Activated naive CD8-positive, alpha-beta T cell treated with anti-CD3 and anti-CD28 coated beads, Interleukin-2, amount 10 ng/mL, durations not matched to agents 7 days and 5 days (primary cell): ENCODE data around the gene VMP1. TPM values are rescaled to one million over a fixed set of nuclear protein-coding genes. Genes with fewer than 3 reads are reported as not detected.
A peak's percentile ranks its signal among the peaks of the same experiment; 100 is the strongest.

ENCODE experiments used
- ATAC-seq: fragments of 150-1000 bp; cut with Tn5 transposase; one replicate; pipeline ENCODE4 v1.10.0; 2021; ENCODE audit warnings: low read depth, moderate library complexity
- POLR2A ChIA-PET: fragments of 350-600 bp; sonication (Branson Sonifier 250); formaldehyde crosslinking; loops from one replicate; lab custom pipeline; 2021; ENCODE audit warnings: antibody characterized with exemption; lab: Charles Lee
- DNase-seq: peaks from one replicate; pipeline ENCODE4 v3.0.0; 2021
- H3K27ac Mint-ChIP-seq: one replicate; pipeline ENCODE4 v1.8.0; 2022; ENCODE audit warnings: mild to moderate bottlenecking, mixed read lengths
- H3K27me3 Mint-ChIP-seq: one replicate; pipeline ENCODE4 v1.8.0; 2022; ENCODE audit warnings: mild to moderate bottlenecking, moderate library complexity, mixed read lengths
- H3K36me3 Mint-ChIP-seq: one replicate; pipeline ENCODE4 v1.8.0; 2021; ENCODE audit warnings: mild to moderate bottlenecking, mixed read lengths
- H3K4me1 Mint-ChIP-seq: one replicate; pipeline ENCODE4 v1.8.0; 2021; ENCODE audit warnings: mixed read lengths
- H3K4me3 Mint-ChIP-seq: one replicate; pipeline ENCODE4 v1.8.0; 2022; ENCODE audit warnings: mild to moderate bottlenecking, moderate library complexity, mixed read lengths
- H3K9me3 Mint-ChIP-seq: one replicate; pipeline ENCODE4 v1.8.0; 2021; ENCODE audit warnings: mixed read lengths
- total RNA-seq, 2 experiments: library from RNA; stranded (reverse); gene quantifications; one replicate each; pipeline ENCODE4 v1.2.3, GENCODE V29; 2021

The VMP1 gene
- total RNA-seq, 2 experiments from 2014 or later: 114 to 116 TPM

DNA sequence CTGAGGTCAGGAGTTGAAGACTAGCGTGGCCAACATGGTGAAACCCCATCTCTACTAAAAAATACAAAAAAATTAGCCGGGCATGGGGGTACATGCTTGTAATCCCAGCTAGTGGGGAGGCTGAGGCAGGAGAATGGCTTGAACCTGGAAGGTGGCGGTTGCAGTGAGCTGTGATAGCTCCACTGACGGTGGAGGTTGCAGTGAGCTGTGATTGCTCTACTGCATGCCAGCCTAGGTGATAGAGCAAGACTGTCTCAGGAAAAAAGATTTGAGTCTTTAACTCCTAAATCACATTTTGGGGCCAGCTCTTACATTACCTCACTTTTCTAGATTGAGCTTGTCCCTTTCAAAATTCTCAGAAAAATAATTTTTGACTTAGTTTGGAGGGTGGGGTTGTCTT is 15.2 kb downstream of the VMP1 start:
- Mint-ChIP-seq H3K36me3 (peaks cover 2% of the 10 kb centered on the region), H3K9me3 (no peaks in the 10 kb centered on the region), H3K27ac (no peak overlapping the region), H3K4me1 (peaks cover 2% of the 10 kb centered on the region), H3K27me3 (no peaks in the 10 kb centered on the region), H3K4me3 (no peak overlapping the region)
- ATAC-seq: no peak
- no peak for DNase-seq
- POLR2A ChIA-PET: no interaction called here

DNA sequence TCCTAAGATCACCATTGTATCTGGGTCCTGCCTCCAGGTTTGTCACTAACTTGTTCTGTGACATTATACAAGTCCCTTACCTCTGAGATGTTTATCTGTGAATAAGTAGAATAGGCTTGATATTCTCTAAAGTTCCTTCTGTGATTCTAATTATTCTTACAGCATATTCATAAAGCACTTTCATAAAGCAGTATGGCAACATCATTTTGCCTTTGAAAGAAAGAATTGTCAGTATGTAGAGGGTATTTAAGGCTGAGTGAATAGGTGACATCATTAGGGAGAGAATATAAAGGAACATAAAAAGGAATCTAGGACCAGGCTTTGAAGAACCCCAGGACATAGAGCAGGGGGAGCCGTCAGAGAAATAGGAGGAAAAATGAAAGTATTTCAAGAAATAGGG is 15.6 kb downstream of the VMP1 start:
- Mint-ChIP-seq H3K9me3 (no peaks in the 10 kb centered on the region), H3K27ac (no peak overlapping the region), H3K4me3 (no peak overlapping the region), H3K36me3 (peaks cover 2% of the 10 kb centered on the region), H3K4me1 (peaks cover 2% of the 10 kb centered on the region), H3K27me3 (no peaks in the 10 kb centered on the region)
- ATAC-seq (no peak), DNase-seq (no peak)
- POLR2A ChIA-PET: no interaction called here

DNA sequence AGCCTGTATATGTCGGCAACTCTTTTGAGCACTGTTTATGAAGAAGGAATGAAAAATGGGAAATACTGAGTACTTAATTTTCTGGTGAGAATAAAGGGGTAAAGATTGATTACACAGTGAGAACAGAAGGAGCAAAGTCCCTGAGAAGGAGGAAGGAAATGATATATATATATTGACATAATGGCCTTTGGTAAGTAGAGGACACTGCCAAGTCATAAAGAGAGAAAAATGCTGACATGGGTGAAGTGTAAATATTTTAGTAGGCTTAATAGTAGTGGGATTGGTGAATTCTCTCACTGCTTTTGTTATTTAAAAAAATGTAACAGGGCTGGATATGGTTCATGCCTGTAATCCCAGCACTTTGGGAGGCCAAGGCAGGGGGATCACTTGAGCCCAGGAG is 16.2 kb downstream of the VMP1 start:
- no peak overlapping the region for H3K4me3 Mint-ChIP-seq
- POLR2A ChIA-PET: no interaction called here
- DNase-seq (no peak), ATAC-seq (no peak)
- H3K27me3 Mint-ChIP-seq: no peaks in the 10 kb centered on the region
- H3K4me1 Mint-ChIP-seq: peaks cover 2% of the 10 kb centered on the region
- H3K36me3 Mint-ChIP-seq: peaks cover 2% of the 10 kb centered on the region
- no peak overlapping the region for H3K27ac Mint-ChIP-seq
- no peaks in the 10 kb centered on the region for H3K9me3 Mint-ChIP-seq

DNA sequence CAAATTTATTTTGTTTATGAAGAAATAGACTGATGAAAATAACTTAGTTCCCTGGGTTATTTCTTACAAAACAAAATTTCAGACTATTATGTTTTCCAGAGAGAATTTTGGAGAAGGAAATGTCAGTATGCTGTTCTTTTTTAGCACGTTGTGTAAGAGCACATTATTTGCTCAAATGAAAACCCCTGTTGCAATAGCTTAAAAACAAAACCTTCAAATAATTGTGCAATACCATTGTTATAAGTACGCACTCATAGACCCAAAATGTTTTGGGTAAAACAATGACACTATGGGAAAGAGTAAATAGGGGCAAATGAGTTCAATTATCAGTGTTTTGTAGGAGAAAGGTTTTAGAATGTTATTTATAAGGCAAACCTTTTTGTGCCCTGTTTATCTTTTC is 18.2 kb downstream of the VMP1 start:
- no peaks in the 10 kb centered on the region for H3K9me3 Mint-ChIP-seq
- H3K4me3 Mint-ChIP-seq: no peak overlapping the region
- H3K36me3 Mint-ChIP-seq: peaks cover 2% of the 10 kb centered on the region
- DNase-seq: no peak
- no peaks in the 10 kb centered on the region for H3K27me3 Mint-ChIP-seq
- peaks cover 6% of the 10 kb centered on the region for H3K4me1 Mint-ChIP-seq
- H3K27ac Mint-ChIP-seq: no peak overlapping the region
- ATAC-seq: no peak
- POLR2A ChIA-PET: interaction anchor here (0.6 kb wide), 1 partner anchor 88 kb away, joined by 3 read pairs; no protein-coding TSS in a partner anchor

DNA sequence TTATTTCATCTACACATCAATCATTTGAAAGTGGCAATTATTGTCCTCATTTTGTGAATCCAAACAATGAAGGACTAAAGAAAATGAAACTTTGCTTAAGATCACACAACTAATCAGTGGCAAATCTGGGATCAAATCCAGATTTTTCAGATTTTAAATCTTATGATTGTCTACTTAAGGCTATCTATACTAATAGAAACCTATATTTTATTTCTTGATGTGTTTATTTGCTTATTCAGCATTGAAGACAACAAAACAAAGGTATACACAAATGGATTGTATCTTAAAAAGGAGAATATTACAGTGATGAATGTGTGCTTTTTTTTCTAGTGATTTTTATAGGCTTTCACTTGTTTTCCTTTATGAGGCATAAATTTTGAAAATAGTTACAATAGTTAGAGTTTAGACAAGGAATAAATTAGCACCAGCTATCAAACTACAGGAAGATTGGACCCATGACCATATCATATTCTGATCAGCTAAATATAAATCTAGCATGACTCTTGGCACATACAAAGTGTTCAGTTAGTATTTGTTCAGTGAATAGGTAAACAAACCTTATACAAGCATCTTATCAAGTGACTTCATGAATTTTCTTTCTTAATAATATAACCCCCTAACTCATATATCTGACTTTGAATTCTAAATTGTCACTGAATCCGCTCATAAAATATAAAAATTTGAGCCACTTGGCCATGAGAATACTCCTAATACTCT is 20.5 kb downstream of the VMP1 start:
- no peaks in the 10 kb centered on the region for H3K9me3 Mint-ChIP-seq
- POLR2A ChIA-PET: no interaction called here
- peaks cover 2% of the 10 kb centered on the region for H3K36me3 Mint-ChIP-seq
- H3K27me3 Mint-ChIP-seq: no peaks in the 10 kb centered on the region
- no peak overlapping the region for H3K4me3 Mint-ChIP-seq
- ATAC-seq: no peak
- H3K4me1 Mint-ChIP-seq: peaks cover 6% of the 10 kb centered on the region
- H3K27ac Mint-ChIP-seq: no peak overlapping the region
- DNase-seq: no peak

DNA sequence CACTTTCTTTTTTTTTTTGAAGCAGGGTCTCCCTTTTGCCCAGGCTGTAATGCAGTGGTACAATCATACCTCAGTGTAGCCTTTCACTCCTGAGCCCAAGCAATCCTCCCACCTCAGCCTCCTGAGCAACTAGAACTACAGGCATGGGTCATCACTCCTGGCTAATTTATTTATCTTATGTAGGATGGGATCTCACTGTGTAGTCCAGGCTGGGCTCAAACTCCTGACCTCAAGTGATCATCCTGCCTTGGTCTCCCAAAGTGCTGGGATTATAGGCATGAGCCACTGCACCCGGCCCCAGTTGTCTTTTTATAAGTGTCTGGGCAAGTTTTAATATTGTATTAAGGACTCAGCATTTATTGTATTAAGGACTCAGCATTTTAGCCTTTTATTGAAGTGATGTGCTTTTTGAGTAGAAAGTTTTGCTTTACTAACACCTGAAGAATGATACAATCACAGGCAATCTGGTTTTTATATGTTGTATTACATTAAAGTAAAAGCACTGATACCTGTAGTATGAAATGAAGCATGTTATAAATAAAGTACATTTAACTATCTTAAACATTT is 22.9 kb downstream of the VMP1 start:
- no peaks in the 10 kb centered on the region for H3K27me3 Mint-ChIP-seq
- peaks cover 6% of the 10 kb centered on the region for H3K4me1 Mint-ChIP-seq
- ATAC-seq (no peak), DNase-seq (no peak)
- peaks cover 6% of the 10 kb centered on the region for H3K36me3 Mint-ChIP-seq
- no peak overlapping the region for H3K27ac Mint-ChIP-seq
- no peak overlapping the region for H3K4me3 Mint-ChIP-seq
- POLR2A ChIA-PET: no interaction called here
- H3K9me3 Mint-ChIP-seq: no peaks in the 10 kb centered on the region

DNA sequence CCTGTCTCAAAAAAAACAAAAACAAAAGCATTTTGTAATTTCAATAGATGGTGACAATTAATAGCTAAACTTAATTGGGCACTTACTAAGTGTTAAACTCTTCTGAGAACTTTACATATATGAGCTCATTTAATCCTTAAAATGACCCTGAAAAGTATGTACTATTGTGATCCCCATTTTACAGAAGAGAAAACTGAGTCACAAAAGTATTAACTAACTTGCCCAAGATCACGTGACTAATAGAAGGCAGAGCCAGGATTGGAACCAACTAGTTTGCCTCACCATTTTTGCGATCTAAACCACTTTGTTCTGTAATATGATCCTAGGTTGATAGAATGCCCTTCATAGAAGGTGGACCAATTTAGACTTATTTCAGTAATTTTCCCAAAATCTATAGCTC is 26.2 kb downstream of the VMP1 start:
- ATAC-seq: no peak
- Mint-ChIP-seq H3K4me3 (no peak overlapping the region), H3K4me1 (peaks cover 6% of the 10 kb centered on the region), H3K27ac (no peak overlapping the region), H3K36me3 (peaks cover 4% of the 10 kb centered on the region), H3K27me3 (no peaks in the 10 kb centered on the region), H3K9me3 (no peaks in the 10 kb centered on the region)
- DNase-seq: no peak
- POLR2A ChIA-PET: no interaction called here

DNA sequence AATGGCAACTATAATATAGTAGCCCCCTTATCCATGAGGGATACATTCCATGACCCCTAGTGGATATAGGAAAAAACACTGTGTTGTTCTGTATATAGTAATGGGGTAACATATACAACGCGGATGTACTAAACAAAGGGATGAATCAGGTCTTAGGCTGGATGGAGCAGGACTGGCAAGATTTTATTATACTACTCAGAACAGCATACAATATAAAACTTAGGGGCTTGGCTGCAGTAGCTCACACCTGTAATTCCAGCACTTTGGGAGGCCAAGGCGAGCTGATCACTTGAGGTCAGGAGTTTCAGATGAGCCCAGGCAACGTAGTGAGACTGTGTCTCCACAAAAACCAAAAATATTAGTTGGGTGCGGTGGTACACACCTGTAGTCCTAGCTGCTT is 26.8 kb downstream of the VMP1 start:
- Mint-ChIP-seq H3K36me3 (peaks cover 4% of the 10 kb centered on the region), H3K4me3 (no peak overlapping the region), H3K4me1 (peaks cover 6% of the 10 kb centered on the region), H3K27me3 (no peaks in the 10 kb centered on the region), H3K9me3 (no peaks in the 10 kb centered on the region), H3K27ac (no peak overlapping the region)
- ATAC-seq (no peak), DNase-seq (no peak)
- POLR2A ChIA-PET: no interaction called here

DNA sequence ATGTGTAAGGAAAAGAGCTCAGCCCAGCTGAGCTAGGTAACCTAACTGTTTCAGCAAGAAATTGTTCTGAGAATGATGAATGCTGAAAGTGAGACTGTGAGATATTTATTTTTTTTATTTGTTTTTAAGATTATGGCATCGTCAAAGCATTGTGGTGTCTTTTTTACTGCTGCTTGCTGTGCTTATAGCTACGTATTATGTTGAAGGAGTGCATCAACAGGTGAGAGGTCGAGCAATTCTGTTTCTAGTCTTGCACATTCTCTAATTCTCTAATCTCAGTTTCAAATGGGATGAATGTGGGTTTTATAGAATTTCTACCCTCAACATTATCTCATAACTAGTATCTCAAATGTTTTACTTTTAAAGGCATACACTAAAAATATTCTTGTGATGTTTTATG is 29.9 kb downstream of the VMP1 start:
- ATAC-seq (no peak), DNase-seq (no peak)
- Mint-ChIP-seq H3K36me3 (peaks cover 7% of the 10 kb centered on the region), H3K9me3 (no peaks in the 10 kb centered on the region), H3K27me3 (no peaks in the 10 kb centered on the region), H3K4me3 (no peak overlapping the region), H3K4me1 (peaks cover 2% of the 10 kb centered on the region), H3K27ac (no peak overlapping the region)
- POLR2A ChIA-PET: no interaction called here

DNA sequence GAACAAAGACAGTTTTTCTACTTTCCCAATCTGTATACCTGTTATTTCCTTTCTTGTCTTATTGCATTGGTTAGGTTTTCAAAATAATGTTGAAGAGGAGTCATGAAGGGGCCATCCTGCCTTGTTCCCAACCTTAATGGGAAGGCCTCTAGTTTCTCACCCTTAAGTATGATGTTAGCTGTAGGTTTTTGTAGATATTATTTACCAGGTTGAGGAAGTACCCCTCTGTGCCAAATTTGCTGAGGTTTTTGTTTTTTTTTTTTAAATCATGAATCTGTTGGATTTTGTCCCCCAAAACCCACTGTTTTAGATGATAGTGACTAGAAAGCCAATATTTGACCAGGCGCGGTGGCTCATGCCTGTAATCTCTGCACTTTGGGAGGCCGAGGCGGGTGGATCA is 36.4 kb downstream of the VMP1 start:
- H3K27ac Mint-ChIP-seq: no peak overlapping the region
- H3K27me3 Mint-ChIP-seq: no peaks in the 10 kb centered on the region
- peaks cover 6% of the 10 kb centered on the region for H3K4me1 Mint-ChIP-seq
- POLR2A ChIA-PET: no interaction called here
- ATAC-seq (no peak), DNase-seq (no peak)
- H3K9me3 Mint-ChIP-seq: no peaks in the 10 kb centered on the region
- no peak overlapping the region for H3K4me3 Mint-ChIP-seq
- H3K36me3 Mint-ChIP-seq: peaks cover 15% of the 10 kb centered on the region

DNA sequence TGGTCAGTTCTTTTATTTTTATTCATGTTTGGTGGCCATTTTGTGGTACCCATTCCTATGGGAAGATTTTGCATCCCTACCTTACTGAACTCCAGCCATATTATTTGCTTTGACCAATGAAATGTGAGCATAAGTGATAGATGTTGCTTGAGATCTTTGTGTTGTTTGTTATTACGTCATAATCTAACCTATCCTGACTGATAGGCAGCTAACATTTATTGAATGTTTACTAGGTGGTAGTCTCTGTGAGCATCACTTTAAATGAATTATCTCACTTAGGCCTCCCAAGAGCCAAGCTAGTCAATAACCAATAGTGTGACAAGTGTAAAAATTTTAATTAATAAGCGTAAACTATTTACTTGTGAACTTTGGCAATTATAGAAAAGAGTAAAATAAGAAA is 37.6 kb downstream of the VMP1 start:
- ATAC-seq (no peak), DNase-seq (no peak)
- Mint-ChIP-seq H3K36me3 (peaks cover 15% of the 10 kb centered on the region), H3K4me1 (peaks cover 6% of the 10 kb centered on the region), H3K27me3 (no peaks in the 10 kb centered on the region), H3K4me3 (no peak overlapping the region), H3K9me3 (no peaks in the 10 kb centered on the region), H3K27ac (no peak overlapping the region)
- POLR2A ChIA-PET: no interaction called here

DNA sequence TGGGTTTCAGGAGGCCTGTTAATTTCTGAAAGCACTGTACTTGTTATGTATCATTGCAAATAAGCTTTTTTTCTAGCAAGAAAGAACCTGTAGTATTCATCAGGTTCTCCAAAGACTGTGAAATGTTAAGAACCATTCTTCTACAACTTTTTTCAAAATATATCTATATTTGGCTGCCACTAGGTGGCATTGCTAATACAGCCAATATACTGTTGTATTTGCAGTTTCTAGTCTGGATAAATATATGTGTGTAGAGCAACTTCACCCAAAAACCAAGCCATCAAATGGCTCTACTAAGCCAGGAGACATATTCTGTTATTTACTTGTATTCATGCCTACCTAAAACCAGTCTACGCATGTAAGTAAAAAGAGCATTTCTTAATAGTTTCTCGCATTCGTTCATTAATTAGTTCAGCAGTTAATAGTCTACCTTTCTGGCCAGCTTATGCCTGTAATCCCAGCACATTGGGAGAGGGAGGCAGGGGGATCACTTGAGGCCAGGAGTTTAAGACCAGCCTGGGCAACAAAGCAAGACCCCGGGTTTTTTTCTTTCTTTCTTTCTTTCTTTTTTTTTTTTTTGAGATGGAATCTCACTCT is 39.5 kb downstream of the VMP1 start:
- POLR2A ChIA-PET: no interaction called here
- DNase-seq (no peak), ATAC-seq (no peak)
- no peak overlapping the region for H3K27ac Mint-ChIP-seq
- no peaks in the 10 kb centered on the region for H3K27me3 Mint-ChIP-seq
- H3K36me3 Mint-ChIP-seq: peaks cover 12% of the 10 kb centered on the region
- no peaks in the 10 kb centered on the region for H3K9me3 Mint-ChIP-seq
- peaks cover 8% of the 10 kb centered on the region for H3K4me1 Mint-ChIP-seq
- H3K4me3 Mint-ChIP-seq: no peak overlapping the region

DNA sequence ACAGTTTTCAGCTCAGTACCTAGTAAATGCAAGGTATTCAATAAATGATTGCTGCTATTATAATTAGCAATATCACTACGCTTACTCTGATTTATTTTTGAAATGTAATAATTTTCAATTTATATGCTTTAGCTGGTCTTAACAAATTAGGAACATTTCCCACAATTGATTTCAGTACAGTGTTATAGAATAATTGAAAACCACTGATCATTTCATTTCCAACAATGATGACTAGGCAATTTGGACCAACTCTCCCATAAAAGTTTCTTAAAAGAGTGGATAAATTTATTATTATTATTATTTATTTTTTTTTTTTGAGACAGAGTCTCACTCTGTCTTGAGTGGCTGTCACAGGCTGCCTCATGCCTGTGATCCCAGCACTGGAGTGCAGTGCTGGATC is 41.1 kb downstream of the VMP1 start:
- Mint-ChIP-seq H3K27ac (no peak overlapping the region), H3K4me3 (no peak overlapping the region), H3K4me1 (peaks cover 17% of the 10 kb centered on the region), H3K27me3 (no peaks in the 10 kb centered on the region), H3K9me3 (no peaks in the 10 kb centered on the region), H3K36me3 (peaks cover 3% of the 10 kb centered on the region)
- ATAC-seq: no peak
- no peak for DNase-seq
- POLR2A ChIA-PET: no interaction called here

DNA sequence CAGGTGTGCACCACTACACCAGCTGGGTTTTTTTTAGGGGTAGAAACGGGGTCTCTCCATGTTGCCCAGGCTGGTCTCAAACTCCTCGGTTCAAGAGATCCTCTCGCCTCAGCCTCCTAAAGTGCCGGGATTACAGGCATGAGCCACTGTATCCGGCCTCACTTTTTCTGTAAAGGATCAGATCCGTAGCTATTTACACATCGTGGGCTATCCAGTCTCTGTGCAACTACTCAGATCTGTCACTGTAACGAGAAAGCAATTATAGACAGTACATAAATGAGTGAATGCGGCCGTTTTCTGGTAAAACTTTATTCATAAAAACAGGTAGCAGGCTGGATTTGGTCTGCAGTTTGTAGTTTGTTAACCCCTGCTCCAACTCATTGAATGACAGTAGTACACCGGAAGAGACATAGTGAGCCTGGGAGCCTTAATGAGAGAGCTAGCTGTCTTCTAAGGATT is 44.5 kb downstream of the VMP1 start:
- DNase-seq: no peak
- no peaks in the 10 kb centered on the region for H3K36me3 Mint-ChIP-seq
- peaks cover 34% of the 10 kb centered on the region for H3K4me1 Mint-ChIP-seq
- no peaks in the 10 kb centered on the region for H3K9me3 Mint-ChIP-seq
- no peak for ATAC-seq
- H3K4me3 Mint-ChIP-seq: no peak overlapping the region
- POLR2A ChIA-PET: interaction anchor here (0.6 kb wide), 1 partner anchor 92 kb away, joined by 11 read pairs; no protein-coding TSS in a partner anchor
- peak overlapping the region; percentile 40 for H3K27ac Mint-ChIP-seq
- no peaks in the 10 kb centered on the region for H3K27me3 Mint-ChIP-seq
